Activated CD8-positive, alpha-beta T cell treated with anti-CD3 and anti-CD28 coated beads for 36 hours (primary cell): Measurements from ENCODE around the gene SLC25A47. TPM values are rescaled to one million over a fixed set of nuclear protein-coding genes. Genes with fewer than 3 reads are reported as not detected.
A peak's percentile ranks its signal among the peaks of the same experiment; 100 is the strongest.
"Not testable (repeated sequence)": the region's sequence is repeated elsewhere in the genome, so short reads cannot be mapped to it uniquely, and the experiment has no call there.

Experiments used
- ATAC-seq: fragments of 200-7000 bp; cut with Tn5 transposase; one replicate; pipeline ENCODE4 v1.10.0; 2021; ENCODE audit warnings: mild to moderate bottlenecking, moderate library complexity
- CTCF ChIA-PET: fragments of 350-600 bp; sonication (Branson Sonifier 250); formaldehyde crosslinking; loops from one replicate; lab custom pipeline; 2021; ENCODE audit warnings: antibody characterized with exemption; lab: Charles Lee
- POLR2A ChIA-PET: fragments of 350-600 bp; sonication (Branson Sonifier 250); formaldehyde crosslinking; loops from one replicate; lab custom pipeline; 2021; ENCODE audit warnings: antibody characterized with exemption; lab: Charles Lee
- DNase-seq: peaks from one replicate; pipeline ENCODE4 v3.0.0-alpha.2; 2020
- H3K27ac Mint-ChIP-seq: one replicate; pipeline ENCODE4 v1.8.0; 2021; ENCODE audit warnings: mild to moderate bottlenecking, mixed read lengths
- H3K27me3 Mint-ChIP-seq: one replicate; pipeline ENCODE4 v1.8.0; 2021; ENCODE audit warnings: mixed read lengths
- H3K36me3 Mint-ChIP-seq: one replicate; pipeline ENCODE4 v1.8.0; 2021; ENCODE audit warnings: low read depth, mixed read lengths
- H3K4me1 Mint-ChIP-seq: one replicate; pipeline ENCODE4 v1.8.0; 2021; ENCODE audit warnings: low read depth, mixed read lengths
- H3K4me3 Mint-ChIP-seq: one replicate; pipeline ENCODE4 v1.8.0; 2021; ENCODE audit warnings: mild to moderate bottlenecking, moderate library complexity, mixed read lengths
- H3K9me3 Mint-ChIP-seq: one replicate; pipeline ENCODE4 v1.8.0; 2021; ENCODE audit warnings: mixed read lengths
- CTCF ChIP-seq: fragments of 200-600 bp; IDR thresholded peaks from one replicate; pipeline ENCODE4 v1.8.0; 2022; ENCODE audit warnings: antibody characterized with exemption, mild to moderate bottlenecking
- intact Hi-C: fragments of 100-400 bp; cut with micrococcal nuclease; formaldehyde crosslinking; loops from one replicate; pipeline ENCODE4 v1.10.0; 2022
- total RNA-seq, 2 experiments: library from RNA; stranded (reverse); gene quantifications; one replicate each; pipeline ENCODE4 v1.2.3, GENCODE V29; 2021

Gene SLC25A47
- total RNA-seq, 2 experiments from 2014 or later, result not detected

GRCh38 chr14:100279563-100279962, 43.6 kb upstream of the SLC25A47 start:
- Mint-ChIP-seq H3K27me3 (no peaks in the 10 kb centered on the region), H3K27ac (peak overlapping the region; percentile 50), H3K36me3 (peaks cover 30% of the 10 kb centered on the region), H3K4me3 (no peak overlapping the region), H3K4me1 (peaks cover 49% of the 10 kb centered on the region), H3K9me3 (no peaks in the 10 kb centered on the region)
- ChIA-PET CTCF (interaction anchor here (0.9 to 2.6 kb wide), 5 partner anchors 9 to 39 kb away, joined by 3 to 5 read pairs (median 4); no protein-coding TSS in a partner anchor), POLR2A (interaction anchor here (1.0 kb wide), 1 partner anchor 91 kb away, joined by 4 read pairs; no protein-coding TSS in a partner anchor)
- no peak for TF ChIP-seq CTCF
- ATAC-seq (no peak), DNase-seq (no peak)
- intact Hi-C loops, result no loop called here

- DNase-seq, result no peak
- no peak overlapping the region for H3K4me3 Mint-ChIP-seq
- ChIA-PET CTCF (interaction anchor here (1.0 to 5.2 kb wide), 3 partner anchors 7 to 68 kb away, joined by 3 to 39 read pairs (median 6); no protein-coding TSS in a partner anchor), POLR2A (no interaction called here)
- no peaks in the 10 kb centered on the region for H3K9me3 Mint-ChIP-seq
- no peak for ATAC-seq
- H3K27me3 Mint-ChIP-seq, result no peaks in the 10 kb centered on the region
- intact Hi-C loops, result no loop called here
- H3K4me1 Mint-ChIP-seq, result peaks cover 36% of the 10 kb centered on the region
- H3K27ac Mint-ChIP-seq, result peak overlapping the region; percentile 19
- H3K36me3 Mint-ChIP-seq, result peaks cover 20% of the 10 kb centered on the region
- TF ChIP-seq CTCF, result no peak
These were observed 41.7 kb upstream of the SLC25A47 start for GRCh38 chr14:100281286-100282082.

GRCh38 chr14:100282083-100282350, 41.1 kb upstream of the SLC25A47 start:
- peaks cover 17% of the 10 kb centered on the region for H3K36me3 Mint-ChIP-seq
- no peak overlapping the region for H3K4me3 Mint-ChIP-seq
- intact Hi-C loops, result no loop called here
- H3K27ac Mint-ChIP-seq, result no peak overlapping the region
- ATAC-seq (no peak), DNase-seq (no peak)
- ChIA-PET POLR2A (no interaction called here), CTCF (interaction anchor here (1.2 to 5.2 kb wide), 4 partner anchors 7 to 32 kb away, joined by 3 to 39 read pairs (median 7); no protein-coding TSS in a partner anchor)
- TF ChIP-seq CTCF, result no peak
- H3K27me3 Mint-ChIP-seq, result no peaks in the 10 kb centered on the region
- H3K9me3 Mint-ChIP-seq, result no peaks in the 10 kb centered on the region
- peaks cover 35% of the 10 kb centered on the region for H3K4me1 Mint-ChIP-seq

GRCh38 chr14:100282766-100283419, 40.2 kb upstream of the SLC25A47 start:
- intact Hi-C loops, result no loop called here
- TF ChIP-seq CTCF, result no peak
- Mint-ChIP-seq H3K9me3 (no peaks in the 10 kb centered on the region), H3K36me3 (peaks cover 13% of the 10 kb centered on the region), H3K27ac (no peak overlapping the region), H3K27me3 (no peaks in the 10 kb centered on the region), H3K4me1 (peaks cover 29% of the 10 kb centered on the region), H3K4me3 (no peak overlapping the region)
- no peak for DNase-seq
- CTCF ChIA-PET, result interaction anchor here (0.6 to 5.2 kb wide), 6 partner anchors 8 to 65 kb away, joined by 3 to 39 read pairs (median 4); no protein-coding TSS in a partner anchor
- ATAC-seq, result no peak
- POLR2A ChIA-PET, result interaction anchor here (1.1 to 1.3 kb wide), 2 partner anchors 91 to 93 kb away, joined by 3 to 6 read pairs; a partner anchor contains a TSS

- CTCF ChIA-PET, result interaction anchor here (0.6 to 5.2 kb wide), 7 partner anchors 9 to 65 kb away, joined by 3 to 39 read pairs (median 6); no protein-coding TSS in a partner anchor
- peaks cover 24% of the 10 kb centered on the region for H3K4me1 Mint-ChIP-seq
- H3K27ac Mint-ChIP-seq, H3K27me3 Mint-ChIP-seq, H3K4me3 Mint-ChIP-seq, DNase-seq, ATAC-seq, intact Hi-C loops, H3K9me3 Mint-ChIP-seq: not testable (repeated sequence)
- peaks cover 11% of the 10 kb centered on the region for H3K36me3 Mint-ChIP-seq
- POLR2A ChIA-PET, result interaction anchor here (1.1 to 1.3 kb wide), 2 partner anchors 91 to 92 kb away, joined by 3 to 6 read pairs; a partner anchor contains a TSS
These were observed 39.7 kb upstream of the SLC25A47 start for GRCh38 chr14:100283436-100283835.
